Activated CD8-positive, alpha-beta T cell treated with anti-CD3 and anti-CD28 coated beads for 36 hours (primary cell): ENCODE results near the gene HIPK3. TPM values are rescaled to one million over a fixed set of nuclear protein-coding genes. Genes with fewer than 3 reads are reported as not detected.

ENCODE experiments used
- ATAC-seq: fragments of 200-7000 bp; cut with Tn5 transposase; one replicate; pipeline ENCODE4 v1.10.0; 2021; ENCODE audit warnings: mild to moderate bottlenecking, moderate library complexity
- CTCF ChIA-PET: fragments of 350-600 bp; sonication (Branson Sonifier 250); formaldehyde crosslinking; loops from one replicate; lab custom pipeline; 2021; ENCODE audit warnings: antibody characterized with exemption; lab: Charles Lee
- POLR2A ChIA-PET: fragments of 350-600 bp; sonication (Branson Sonifier 250); formaldehyde crosslinking; loops from one replicate; lab custom pipeline; 2021; ENCODE audit warnings: antibody characterized with exemption; lab: Charles Lee
- DNase-seq: peaks from one replicate; pipeline ENCODE4 v3.0.0-alpha.2; 2020
- H3K27ac Mint-ChIP-seq: one replicate; pipeline ENCODE4 v1.8.0; 2021; ENCODE audit warnings: mild to moderate bottlenecking, mixed read lengths
- H3K27me3 Mint-ChIP-seq: one replicate; pipeline ENCODE4 v1.8.0; 2021; ENCODE audit warnings: mixed read lengths
- H3K36me3 Mint-ChIP-seq: one replicate; pipeline ENCODE4 v1.8.0; 2021; ENCODE audit warnings: low read depth, mixed read lengths
- H3K4me1 Mint-ChIP-seq: one replicate; pipeline ENCODE4 v1.8.0; 2021; ENCODE audit warnings: low read depth, mixed read lengths
- H3K4me3 Mint-ChIP-seq: one replicate; pipeline ENCODE4 v1.8.0; 2021; ENCODE audit warnings: mild to moderate bottlenecking, moderate library complexity, mixed read lengths
- H3K9me3 Mint-ChIP-seq: one replicate; pipeline ENCODE4 v1.8.0; 2021; ENCODE audit warnings: mixed read lengths
- CTCF ChIP-seq: fragments of 200-600 bp; IDR thresholded peaks from one replicate; pipeline ENCODE4 v1.8.0; 2022; ENCODE audit warnings: antibody characterized with exemption, mild to moderate bottlenecking
- intact Hi-C: fragments of 100-400 bp; cut with micrococcal nuclease; formaldehyde crosslinking; loops from one replicate; pipeline ENCODE4 v1.10.0; 2022
- total RNA-seq, 2 experiments: library from RNA; stranded (reverse); gene quantifications; one replicate each; pipeline ENCODE4 v1.2.3, GENCODE V29; 2021

Gene HIPK3
- total RNA-seq, 2 experiments from 2014 or later: 27.3 to 28.2 TPM

GRCh38 chr11:33377412-33378370, 120.5 kb downstream of the HIPK3 start:
- intact Hi-C loops: no loop called here

GRCh38 chr11:33379947-33380346, 122.8 kb downstream of the HIPK3 start:
- no peak for TF ChIP-seq CTCF
- Mint-ChIP-seq H3K9me3 (no peaks in the 10 kb centered on the region), H3K36me3 (no peaks in the 10 kb centered on the region), H3K4me1 (peaks cover 2% of the 10 kb centered on the region), H3K27ac (no peak overlapping the region), H3K4me3 (no peak overlapping the region), H3K27me3 (peaks cover 36% of the 10 kb centered on the region)
- peak; percentile 15 for DNase-seq
- POLR2A ChIA-PET: no interaction called here
- ATAC-seq: peak; percentile 51
- intact Hi-C loops: no loop called here
- CTCF ChIA-PET: no interaction called here

More at GRCh38 chr11:33377412-33378370, 120.5 kb downstream of the HIPK3 start:
- ChIA-PET CTCF (no interaction called here), POLR2A (no interaction called here)
- Mint-ChIP-seq H3K4me1 (peaks cover 2% of the 10 kb centered on the region), H3K9me3 (no peaks in the 10 kb centered on the region), H3K27ac (no peak overlapping the region), H3K27me3 (peaks cover 55% of the 10 kb centered on the region), H3K36me3 (no peaks in the 10 kb centered on the region), H3K4me3 (no peak overlapping the region)
- no peak for DNase-seq
- ATAC-seq: no peak
- TF ChIP-seq CTCF: no peak

- POLR2A ChIA-PET: no interaction called here
- no peak for ATAC-seq
Observed at GRCh38 chr11:33383075-33383919, 126.1 kb downstream of the HIPK3 start.

GRCh38 chr11:33383920-33384209, 126.7 kb downstream of the HIPK3 start:
- peaks cover 2% of the 10 kb centered on the region for H3K4me1 Mint-ChIP-seq
- intact Hi-C loops: no loop called here
- CTCF ChIA-PET: no interaction called here
- no peak for TF ChIP-seq CTCF
- no peaks in the 10 kb centered on the region for H3K36me3 Mint-ChIP-seq
- ATAC-seq (no peak), DNase-seq (no peak)
- peaks cover 2% of the 10 kb centered on the region for H3K9me3 Mint-ChIP-seq
- POLR2A ChIA-PET: no interaction called here
- H3K4me3 Mint-ChIP-seq: no peak overlapping the region
- H3K27me3 Mint-ChIP-seq: peaks cover 13% of the 10 kb centered on the region
- H3K27ac Mint-ChIP-seq: no peak overlapping the region

More at GRCh38 chr11:33383075-33383919, 126.1 kb downstream of the HIPK3 start:
- DNase-seq: no peak
- H3K4me3 Mint-ChIP-seq: no peak overlapping the region
- no peak for TF ChIP-seq CTCF
- CTCF ChIA-PET: no interaction called here
- peaks cover 2% of the 10 kb centered on the region for H3K4me1 Mint-ChIP-seq
- H3K36me3 Mint-ChIP-seq: no peaks in the 10 kb centered on the region
- no peak overlapping the region for H3K27ac Mint-ChIP-seq
- H3K9me3 Mint-ChIP-seq: peaks cover 2% of the 10 kb centered on the region
- peaks cover 18% of the 10 kb centered on the region for H3K27me3 Mint-ChIP-seq
- intact Hi-C loops: no loop called here
